HG03159 (cell line): ENCODE results near the gene ASPN.

Experiments used
- ATAC-seq: cut with Tn5 transposase; IDR thresholded peaks from one replicate; pipeline ENCODE4 v1.9.1; 2021; ENCODE audit warnings: mild to moderate bottlenecking, moderate library complexity; ENCODE audit not compliant: unreplicated experiment

The ASPN gene

DNA sequence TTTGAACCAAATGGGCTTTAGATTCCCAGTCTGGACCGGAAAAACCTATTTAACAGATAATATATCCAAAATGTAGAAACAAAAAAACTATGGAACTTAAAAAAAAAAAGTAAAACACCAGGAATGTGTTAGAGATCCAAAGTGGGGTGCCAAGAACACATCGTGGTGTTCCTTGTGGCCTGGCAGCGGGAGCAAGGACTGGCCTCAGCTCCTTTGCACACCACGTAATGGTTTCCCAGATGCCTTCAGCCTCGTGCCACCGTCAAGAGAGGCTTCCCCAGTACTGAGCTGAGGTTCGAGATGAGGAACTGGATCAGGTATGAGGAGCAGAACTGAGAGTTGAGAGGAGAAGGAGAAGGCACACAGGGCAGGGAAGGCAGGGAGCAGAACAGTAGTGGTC lies 3.5 kb downstream of the ASPN start:
- no peak for ATAC-seq

DNA sequence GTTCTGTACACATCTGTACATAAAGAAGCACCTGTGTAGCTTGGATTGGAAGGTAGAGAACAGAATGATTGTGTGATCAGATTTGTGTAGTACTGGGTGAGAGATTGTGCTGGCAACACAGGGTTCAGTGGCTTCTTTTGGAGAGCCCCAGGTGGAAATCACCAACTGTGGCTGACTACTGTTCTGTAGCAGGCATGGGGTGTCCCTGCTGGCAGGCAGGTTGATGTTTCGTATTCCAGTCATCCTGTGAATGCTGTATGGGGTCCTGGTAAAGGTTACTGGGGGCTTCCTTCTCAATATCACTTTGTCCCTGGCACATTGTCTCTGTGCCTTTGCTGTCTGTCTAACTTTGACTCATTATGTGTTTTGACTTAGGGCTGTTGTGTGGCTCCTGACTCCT lies 5.3 kb downstream of the ASPN start:
- no peak for ATAC-seq

DNA sequence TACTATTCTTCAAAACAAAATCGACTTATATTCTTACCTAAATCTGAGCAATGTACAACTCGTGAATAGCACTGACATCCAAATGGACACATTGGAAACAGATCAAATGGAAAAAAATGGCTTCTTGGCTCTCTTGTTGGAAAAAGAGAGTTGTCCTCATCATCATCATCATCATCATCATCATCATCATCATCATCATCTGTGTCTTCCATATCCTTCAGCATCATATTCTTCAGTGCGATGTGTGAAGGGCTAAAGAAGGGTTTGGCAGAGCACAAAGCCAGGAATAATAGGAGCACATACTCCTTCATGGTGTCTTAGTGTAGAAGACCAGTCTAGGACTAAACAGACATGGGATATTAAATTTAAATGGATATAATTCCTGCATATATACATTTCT lies 7.7 kb downstream of the ASPN start:
- no peak for ATAC-seq

DNA sequence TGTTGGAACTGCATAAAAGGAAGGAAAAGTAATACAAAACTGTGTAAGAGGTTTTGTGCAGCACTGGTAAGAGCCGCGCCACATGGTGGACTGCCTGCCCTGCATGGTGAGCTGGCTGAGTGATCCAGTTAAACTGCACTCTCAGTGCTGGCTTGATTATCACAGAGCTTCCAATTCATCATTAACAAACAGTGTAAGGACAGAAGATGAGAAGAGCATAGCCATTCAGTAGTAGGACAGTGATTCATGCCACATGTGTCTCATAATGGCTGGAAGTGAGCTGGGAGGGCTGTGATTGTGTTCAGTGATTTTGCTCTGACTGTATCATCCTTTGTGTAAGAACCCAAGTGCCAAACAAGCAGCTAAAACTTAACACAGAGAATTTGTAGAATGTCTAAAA lies 14.1 kb downstream of the ASPN start:
- ATAC-seq = no peak

DNA sequence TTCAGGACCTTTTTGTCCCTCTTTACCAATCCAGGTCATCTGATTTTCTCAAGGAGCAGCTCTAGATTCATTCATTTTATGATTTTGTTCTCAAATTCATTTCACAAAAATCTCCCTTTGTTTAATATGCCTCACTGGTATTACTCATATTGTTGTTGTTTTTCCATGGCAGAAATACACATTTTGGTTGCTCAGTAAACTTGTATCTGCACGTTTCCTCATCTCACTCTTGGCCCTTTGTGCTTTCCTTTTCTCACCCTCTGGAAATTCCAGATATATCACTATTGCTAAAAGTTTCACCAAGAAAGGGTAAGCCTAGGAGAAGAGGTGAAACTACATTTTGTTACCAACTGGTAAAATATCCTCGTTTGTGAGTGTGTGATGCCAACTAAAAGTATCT lies 14.8 kb downstream of the ASPN start:
- no peak for ATAC-seq

DNA sequence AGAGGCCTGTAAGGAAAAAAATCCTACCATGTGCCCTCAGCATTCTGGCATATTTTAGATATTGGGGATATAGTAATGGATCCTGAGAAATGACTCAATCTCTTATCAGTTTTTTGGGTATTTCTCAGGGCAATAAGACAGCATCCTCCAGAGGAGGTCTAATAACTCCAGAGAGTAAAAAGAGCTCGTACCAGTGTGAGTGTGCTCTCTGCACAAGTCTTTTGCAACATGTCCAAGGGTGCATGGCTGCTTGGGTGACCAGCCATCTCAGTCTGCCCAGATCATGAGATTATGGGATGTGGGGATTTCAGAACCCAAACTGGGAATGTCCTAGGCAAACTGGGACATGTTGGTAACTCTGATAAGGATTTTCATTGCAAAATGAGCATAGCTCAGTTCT lies 15.3 kb downstream of the ASPN start:
- no peak for ATAC-seq

DNA sequence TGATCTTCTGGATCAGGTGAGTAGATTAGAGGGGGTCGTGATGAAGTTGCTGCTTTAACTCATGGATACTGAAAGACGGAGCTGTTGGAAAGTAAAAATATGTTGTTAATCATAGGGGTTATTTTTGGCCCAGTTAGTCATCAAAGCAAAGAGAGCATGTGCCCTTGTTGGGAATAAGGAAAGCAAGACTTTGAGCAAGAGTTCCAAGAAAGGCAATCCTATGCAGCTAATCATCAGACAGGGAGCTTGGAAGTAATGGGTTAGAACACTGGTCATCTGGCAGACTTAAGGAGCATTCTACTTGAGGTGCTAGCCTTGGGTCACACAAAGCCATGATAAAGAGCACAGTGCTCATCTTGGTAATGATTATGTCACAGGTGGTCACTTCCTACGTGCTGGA lies 18.3 kb downstream of the ASPN start:
- no peak for ATAC-seq

DNA sequence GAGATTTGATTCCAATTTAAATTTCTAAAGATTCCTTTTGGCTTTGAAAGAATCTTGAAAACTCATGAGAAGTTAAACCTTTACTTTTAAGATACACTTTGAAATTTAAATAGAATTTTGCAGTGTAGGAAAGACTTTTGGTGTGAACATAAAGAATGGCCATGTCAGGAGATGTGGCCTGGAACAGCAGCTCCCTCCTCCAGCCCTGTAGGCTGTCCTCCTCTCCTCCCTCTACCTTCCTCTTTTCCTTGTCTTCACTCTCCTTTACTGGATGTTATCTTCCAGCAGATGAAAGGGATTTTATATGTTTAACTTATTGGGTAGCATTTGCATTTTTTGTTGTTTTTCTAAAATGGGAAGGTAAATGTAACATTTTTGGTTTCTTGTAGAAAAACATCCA lies 18.9 kb downstream of the ASPN start:
- no peak for ATAC-seq

DNA sequence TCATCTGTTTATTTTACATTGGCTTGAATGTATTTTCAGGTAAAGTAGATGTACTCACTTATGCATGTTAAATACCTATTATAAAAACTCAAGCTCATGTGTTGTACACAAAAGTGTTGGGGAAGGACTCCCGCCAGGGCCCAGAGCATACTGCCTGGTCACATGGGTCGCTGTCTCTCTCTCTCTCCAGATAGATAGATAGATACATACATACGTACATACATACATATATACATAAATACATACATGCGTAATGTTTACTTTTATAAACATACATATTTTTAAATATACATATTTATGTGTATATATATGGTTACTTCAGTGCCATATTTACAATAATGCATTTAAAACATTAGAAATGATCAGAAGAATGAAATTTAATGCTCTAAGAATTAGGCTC lies 24.7 kb downstream of the ASPN start:
- no peak for ATAC-seq

DNA sequence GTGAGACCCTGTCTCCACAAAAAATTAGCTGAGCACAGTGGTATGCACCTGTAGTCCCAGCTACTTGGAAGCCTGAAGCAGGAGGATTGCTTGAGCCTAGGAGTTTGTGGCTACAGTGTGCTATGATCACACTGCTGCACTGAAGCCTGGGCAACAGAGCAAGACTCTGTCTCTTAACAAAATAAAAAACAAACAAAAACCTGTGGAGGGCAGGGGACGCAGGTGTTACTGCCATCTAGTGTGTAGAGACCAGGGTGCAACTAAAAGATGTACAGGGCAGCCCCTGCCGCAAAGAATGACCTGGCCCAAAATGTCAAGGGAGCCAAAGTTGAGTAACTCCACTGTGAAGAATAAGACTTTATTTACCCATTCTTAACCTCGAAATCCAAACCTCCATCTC lies 27.1 kb downstream of the ASPN start:
- no peak for ATAC-seq

DNA sequence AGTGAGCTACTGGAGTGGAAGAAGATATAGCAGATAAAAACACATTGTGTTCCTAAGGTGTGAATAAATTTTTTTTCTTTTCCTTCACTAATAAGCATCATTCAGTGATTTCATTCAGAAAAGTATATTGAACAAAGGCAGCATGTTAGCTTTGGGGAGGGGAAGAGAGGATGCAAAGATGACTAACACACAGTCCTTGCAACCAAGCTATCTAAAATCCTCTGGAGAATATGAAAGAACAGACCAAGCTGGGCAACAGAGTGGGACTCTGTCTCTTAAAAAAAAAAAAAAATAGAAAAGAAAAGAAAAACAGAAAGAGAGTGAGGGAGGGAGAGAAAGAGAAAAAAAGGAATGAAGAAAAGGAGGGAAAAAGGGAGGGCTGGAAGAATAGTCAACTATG lies 35.8 kb downstream of the ASPN start:
- no peak for ATAC-seq

DNA sequence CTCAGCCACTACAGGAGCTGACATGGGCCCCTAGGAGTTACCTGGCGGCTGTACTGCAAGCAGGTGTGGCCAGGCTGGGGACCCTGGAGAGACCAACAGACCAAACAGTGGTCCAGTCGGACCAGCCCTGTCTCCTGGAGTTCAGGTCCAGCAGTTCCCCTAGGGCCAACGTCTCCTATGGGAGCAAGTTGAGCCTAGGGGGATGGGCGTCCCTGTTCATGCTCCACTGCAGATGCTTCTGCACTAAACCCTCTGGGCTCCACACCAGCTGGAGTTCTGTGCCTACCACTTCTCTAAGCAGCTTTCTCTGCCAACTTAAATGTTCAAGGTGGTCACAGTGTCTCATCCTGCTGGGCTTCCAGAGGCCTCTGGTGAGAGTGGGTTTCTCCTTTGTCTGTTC lies 37.5 kb downstream of the ASPN start:
- no peak for ATAC-seq

DNA sequence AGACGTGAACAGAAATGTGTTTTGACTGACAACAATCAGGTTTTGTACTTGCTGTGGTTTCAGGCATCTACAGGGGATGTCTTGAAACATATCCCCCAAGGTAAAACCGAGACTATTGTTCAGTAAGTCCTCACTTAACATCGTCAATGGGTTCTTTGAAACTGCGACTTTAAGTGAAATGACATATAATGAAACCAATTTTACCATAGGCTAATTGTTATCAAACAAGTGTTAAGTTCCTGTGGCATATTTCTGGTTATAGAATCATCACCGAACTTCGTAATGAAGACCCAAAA lies 41.6 kb downstream of the ASPN start:
- ATAC-seq = no peak

DNA sequence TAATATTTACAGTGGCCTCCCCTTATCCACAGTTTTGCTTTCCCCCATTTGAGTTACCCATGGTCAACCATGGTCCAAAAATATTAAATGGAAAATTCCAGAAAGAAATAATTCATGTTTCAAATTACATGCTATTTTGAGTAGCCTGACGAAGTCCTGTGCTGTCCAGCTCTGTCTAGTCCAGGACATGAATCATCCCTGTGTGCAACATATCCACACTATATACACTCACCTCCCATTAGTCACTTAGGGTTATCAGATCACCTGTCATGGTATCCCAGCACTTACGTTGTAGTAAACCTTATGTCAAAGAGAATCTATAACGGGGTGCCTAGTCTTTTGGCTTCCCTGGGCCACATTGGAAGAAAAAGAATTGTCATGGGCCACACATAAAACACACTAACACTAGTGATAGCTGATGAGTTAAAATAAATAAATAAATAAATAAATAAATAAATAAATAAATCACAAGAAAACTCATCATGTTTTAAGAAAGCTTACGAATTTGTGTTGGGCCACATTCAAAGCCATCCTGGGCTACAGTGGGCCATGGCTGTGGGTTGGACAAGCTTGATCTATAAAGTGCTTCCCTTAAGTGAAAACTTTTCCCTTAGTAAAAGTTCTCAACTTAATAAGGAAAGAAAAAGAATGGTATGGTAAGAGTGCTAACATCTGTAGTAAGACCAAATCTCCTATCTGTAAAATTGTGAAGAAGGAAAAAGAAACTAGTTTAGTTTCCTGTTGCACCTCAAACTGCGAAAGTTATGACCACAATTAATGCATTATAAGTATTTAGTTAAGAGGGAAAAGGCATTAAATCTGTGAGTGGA lies 42.2 kb downstream of the ASPN start:
- no peak for ATAC-seq

DNA sequence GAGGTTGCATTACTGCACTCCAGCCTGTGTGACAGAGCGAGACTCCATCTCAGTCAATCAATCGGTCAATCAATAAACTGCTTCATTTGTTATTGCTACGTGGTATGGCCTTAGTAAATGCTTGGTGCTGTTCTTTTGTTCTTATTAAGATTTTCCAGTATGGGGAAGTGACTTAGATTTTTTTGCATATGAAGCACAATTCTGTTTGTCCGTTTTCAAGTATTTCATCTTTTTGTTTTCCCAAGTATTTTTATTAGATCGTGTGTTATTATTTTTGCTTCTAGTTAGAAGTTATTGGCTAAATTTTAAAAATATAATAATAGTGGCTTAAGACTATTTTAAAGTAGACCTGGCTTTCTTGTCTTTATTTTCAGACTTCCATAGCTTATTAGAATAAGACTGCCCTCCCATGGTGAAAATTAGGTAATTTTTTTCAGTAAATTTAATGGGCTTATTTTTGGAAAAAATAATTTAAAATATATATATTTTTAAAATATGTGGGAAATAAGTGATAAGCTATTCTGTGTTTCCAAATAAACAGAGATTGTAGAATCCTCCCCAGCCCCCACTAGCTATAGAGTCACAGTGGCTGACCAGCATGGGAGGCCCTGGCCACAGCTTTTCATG lies 43.3 kb downstream of the ASPN start:
- ATAC-seq = no peak

DNA sequence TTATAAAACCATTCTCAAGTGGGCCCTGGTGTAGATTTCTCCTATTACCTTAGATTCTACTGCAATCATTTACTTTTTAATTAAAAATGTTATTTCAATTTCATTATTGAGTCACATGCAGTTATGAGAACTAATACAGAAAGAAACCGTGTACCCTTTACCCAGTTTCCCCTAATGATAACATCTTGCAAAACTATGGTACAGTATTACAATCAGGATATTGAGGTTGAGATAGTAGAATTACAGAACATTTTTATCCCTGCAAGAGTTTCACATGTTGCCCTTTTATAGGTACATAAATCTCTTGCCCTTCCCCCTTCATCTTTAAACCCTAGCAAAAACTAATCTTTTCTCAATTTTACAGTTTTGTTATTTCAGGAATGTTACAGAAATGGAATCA lies 47.0 kb downstream of the ASPN start:
- no peak for ATAC-seq

DNA sequence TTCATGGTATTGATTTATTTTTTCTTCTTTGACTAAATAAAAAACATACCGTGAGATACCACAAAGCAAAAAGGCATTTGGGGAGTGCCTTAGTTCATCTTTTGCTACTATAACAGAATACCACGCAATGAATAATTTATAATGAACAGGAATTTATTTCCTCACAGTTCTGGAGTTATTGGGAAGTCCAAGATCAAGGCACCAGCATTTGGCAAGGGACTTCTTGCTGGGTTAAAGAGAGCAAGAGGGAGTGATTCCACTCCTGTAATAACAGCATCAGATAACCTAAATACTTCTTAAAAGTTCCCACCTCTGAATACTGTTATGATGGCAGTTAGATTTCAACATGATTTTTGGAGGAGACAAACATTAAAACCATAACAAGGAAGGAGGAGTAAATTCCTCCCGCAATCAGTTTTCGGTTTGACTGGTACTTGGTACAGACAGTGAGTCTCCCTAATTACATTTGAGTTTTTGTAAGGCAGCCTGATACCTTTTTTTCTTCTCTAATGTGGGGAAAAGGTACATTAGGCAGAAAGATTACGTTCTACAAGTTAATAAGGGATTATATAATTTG lies 49.2 kb downstream of the ASPN start:
- ATAC-seq = no peak

DNA sequence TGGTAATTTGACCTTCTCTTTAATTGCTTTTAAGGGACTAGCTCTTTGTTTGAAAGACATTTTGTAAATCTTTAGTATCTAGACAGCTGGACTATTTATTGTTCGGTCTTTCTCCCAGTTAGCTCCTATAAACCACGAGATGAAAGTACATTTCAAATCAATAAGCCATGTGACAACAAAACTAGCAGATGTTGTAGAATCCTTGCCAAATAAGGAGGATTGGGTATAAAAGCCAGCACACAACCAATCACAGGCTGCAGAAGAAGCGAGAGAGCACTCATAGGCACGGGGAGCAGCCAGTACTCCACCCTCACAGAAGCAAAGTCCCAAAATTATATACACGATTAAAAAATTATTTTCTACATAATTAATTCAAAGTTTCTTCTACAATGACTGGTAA lies 50.0 kb downstream of the ASPN start:
- no peak for ATAC-seq

DNA sequence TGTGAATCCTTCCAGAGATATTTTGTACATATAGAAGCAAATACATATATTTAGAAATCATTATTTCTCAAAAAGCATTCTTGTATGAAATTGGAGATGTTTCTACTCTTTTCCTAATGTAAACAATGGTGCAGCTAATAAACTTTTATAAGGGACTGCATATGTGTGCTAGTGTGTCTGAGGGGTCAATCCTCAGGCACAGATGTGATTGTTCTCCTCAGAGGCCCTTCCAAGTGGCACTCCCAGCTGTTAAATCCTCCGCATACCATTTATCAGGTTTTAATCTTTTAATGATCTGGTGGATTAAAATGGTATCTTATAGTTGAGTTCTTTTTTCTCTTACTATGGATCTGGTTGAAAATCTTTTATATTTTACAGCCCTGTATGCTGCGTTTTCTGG lies 52.5 kb downstream of the ASPN start:
- no peak for ATAC-seq

DNA sequence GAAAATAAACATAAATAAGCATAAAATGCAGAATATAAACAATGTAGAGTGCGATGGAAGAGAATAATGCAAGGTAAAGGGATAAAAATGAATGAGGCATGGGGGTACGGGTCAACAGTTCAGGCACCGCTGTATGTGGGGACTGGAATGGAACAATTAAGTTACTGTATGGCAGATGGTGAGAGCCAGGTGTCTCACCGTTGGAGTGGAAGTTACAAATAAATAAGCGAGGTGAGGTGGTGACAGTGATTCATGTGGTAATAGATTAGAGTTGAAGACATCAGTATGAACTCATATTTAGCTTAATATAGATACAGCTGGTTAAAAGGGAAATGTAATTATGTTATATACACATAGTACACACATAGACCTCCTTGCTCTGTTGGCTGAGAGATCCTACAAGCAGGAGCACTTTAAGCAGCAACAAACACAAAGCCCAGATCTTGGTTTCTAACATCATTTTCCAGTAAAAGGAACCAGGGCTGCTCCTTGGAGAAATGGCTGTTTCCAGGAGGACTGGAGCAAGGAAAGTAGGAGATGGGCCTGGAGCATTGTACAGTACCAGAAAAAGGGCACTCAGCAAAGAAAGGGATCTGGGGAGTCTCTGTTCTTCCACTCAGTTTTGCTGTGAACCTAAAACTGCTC lies 55.7 kb downstream of the ASPN start:
- ATAC-seq = no peak

DNA sequence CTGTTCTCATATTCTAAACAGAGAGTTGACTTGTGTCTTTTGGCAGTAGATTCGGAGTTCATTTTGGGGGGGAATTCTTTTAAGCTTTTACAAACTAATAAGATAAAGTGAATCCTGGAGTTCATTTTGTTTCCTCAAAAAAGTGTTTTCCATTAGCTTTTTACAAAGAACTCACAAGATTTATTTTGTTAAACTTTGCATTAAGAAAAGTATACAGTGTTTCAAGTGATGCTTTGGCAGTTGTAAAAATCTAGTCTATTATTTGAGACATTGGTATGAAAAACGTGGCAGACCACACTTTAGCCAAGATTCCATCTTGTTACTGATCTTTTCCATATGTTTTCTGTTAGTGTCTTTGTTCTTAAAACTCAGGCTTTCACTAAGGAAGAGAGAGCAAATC lies 56.8 kb downstream of the ASPN start:
- ATAC-seq = no peak

DNA sequence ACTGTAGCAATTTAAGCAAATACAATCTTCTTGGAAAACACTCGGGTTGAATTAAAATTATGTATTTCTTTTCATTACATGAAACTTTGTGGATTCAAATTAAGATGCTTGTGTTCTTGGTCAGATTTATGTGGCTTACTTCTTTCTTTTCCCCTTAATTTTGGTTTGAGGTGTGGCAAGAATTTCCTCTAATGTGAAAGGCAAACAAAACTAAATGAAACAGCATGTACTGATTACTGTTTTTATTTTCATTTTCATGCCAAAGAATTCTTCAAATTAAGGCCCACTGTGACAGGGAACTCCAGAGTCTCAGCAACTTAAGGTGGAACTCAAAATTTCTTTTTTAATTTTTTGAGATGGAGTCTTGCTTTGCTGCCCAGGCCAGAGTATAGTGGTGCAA lies 58.0 kb downstream of the ASPN start, which contains the start of gene OMD:
Gene OMD, minus strand, starts transcription at position 132 of the 400 bp plus-strand sequence. CDS start 6,913 bp downstream, outside the sequence.
- no peak for ATAC-seq
